Measurements from ENCODE around the gene TAF8.
"Not testable (repeated sequence)": the region's sequence is repeated elsewhere in the genome, so short reads cannot be mapped to it uniquely, and the experiment has no call there.

Gene TAF8

DNA sequence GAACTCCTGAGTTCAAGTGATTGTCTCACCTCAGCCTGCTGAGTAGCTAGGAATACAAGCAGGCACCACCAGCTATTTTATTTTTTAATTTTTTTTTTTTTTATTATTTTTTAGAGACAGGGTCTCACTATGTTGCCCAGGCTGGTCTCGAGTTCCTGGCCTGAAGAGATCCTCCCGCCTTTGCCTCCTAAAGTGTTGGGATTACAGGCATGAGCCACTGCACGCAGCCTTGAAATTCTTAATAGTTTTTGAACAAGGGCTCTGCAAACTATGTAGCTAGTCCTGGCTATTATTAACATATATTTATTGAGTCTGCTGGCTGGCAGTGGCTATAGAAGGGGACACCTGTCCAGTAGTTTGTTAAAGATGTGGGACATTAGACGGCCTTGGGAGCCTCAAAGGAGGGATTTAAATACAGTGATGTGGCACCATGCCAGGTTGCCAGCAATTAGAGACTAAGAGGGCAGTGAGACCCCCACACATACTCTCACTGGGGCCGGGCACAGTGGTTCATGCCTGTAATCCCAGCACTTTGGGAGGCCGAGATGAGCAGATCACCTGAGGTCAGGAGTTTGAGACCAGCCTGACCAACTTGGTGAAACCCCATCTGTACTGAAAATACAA is 21.1 kb upstream of the TAF8 start:
- DNase-seq: no peak

DNA sequence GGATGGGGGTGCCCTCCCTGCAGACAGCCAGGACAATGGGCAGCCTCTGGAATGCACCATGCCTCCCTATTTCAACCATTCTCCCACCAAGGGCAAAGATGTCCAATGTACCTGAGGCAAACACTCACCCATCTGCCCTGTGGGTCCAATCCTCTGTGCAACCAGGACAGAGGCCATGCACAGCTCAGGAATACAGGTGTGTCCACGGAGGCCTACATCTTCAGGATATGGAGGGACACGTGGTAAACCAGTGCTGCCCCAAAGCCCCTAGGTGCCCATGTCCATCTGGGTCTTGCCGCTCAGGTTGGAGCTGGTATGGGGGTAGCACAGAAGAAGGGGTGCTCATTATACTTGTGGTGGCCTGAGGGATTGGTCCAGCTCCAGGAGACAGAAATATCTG is 20.4 kb upstream of the TAF8 start:
- DNase-seq: no peak

DNA sequence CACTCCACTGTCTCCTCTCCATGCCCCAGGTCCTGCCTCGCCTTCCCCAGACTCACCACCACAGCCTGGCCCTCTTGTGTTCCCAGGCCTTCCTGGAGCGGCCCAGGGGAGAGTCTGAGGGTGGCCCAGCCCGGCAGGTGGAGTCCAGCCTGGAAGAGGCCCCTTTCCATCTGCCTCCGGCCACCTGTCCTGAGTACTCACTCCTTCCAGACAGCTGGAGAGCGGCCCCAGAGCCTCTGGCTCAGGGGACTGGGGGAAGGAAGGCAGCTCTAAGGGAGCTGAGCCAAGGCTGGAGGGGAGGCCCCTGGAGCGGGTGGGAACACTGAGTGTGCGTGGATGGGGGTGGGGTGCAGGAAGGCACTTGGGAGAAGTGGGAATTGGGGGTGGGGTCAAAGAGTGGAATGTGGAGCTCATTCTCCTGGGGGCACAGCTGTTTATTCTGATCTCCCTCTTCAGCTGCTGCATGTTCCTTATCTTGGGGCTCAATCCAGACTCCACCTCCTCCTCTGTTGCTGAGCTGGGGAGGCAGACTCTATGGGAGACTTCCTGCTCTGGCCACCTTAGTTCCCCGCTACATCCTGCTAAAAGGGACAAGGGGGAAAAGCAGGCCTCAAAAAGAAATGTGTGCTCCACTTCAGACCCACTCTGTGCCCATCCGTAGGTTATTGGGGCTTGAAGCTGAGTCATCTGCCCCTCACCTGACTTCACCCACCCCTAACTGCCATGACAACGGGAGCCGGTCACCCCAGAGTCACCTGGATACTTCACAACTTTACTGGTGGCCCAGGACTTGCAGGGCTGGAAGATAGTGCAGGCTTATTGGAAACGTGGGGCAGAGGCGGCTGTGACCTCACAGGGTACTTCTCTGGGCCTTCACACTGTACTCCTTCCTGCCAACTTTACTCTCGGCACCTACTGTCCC is 19.5 kb upstream of the TAF8 start:
- DNase-seq: no peak

DNA sequence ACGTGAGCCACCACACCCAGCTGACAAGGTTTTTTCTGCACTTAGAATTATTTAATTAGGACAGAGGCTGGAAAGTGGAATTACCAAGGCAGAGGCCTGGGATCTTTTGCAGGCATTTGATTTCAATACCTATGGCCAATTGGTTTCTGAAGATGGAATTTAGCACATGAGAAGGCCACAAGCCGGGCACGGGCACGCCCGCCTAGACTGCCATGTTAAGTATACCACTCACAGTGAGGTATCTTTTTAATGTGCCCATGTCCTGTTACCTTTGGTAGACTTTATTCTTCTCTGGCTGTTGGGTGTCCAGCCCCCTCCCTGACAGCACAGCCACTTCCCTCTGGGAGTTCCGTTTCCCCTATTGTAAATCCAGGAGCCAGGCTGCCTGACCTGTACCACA is 18.0 kb upstream of the TAF8 start:
- DNase-seq: no peak

DNA sequence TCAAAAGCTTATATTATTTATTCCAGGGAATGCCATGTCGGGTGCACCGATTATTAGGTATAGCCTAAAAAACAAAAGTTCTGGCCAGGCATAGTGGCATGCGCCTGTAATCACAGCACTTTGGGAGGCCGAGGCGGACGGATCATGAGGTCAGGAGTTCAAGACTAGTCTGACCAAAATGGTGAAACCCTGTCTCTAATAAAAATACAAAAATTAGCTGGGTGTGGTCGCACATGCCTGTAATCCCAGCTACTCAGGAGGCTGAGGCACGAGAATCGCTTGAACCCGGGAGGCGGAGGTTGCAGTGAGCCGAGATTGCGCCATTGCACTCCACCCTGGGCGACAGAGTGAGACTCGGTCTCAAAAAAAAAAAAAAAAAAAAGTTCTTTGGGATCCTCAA is 12.7 kb upstream of the TAF8 start:
- DNase-seq: not testable (repeated sequence)

DNA sequence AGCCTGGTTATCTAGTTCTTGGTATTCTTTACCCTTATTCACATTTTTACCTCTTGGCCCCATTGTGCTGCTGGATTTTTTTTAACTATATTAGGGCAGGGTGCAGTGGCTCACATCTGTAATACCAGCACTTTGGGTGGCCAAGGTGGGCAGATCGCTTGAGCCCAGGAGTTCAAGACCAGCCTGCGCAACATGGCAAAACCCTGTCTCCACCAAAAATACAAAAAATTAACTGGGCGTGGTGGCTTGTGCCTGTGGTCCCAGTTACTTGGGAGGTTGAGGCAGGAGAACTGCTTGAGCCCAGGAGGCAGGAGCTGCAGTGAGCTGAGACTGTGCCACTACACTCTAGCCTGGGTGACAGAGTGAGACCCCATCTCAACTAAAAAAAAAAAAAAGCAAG is 12.2 kb upstream of the TAF8 start:
- no peak for DNase-seq

DNA sequence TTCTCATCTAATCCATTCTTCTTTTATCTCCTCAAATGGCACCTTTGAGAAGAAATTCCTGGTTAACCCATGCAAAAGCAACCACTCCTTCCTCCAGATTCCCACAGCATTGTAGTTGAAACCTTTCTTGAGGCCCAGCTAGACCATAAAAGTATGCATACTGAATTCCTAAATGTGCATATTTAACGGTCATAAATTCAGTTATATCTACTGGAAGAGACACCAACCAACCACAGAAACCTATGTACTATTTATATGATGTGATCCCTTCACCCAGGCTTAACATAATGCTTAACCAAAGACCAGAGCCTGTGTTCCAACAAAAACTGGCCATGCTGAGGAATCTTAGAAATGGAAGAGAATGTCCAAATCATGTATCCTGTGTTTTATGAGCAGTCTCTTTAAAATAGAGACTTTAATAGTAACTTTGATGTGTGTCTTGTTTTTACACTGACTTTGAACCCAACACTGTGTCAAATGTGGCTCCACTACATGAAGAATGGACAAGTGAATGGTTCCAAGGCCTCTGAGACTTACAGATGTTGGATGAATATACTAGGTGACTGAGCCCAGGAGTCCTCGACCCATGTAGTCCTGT is 11.4 kb upstream of the TAF8 start:
- DNase-seq: no peak

DNA sequence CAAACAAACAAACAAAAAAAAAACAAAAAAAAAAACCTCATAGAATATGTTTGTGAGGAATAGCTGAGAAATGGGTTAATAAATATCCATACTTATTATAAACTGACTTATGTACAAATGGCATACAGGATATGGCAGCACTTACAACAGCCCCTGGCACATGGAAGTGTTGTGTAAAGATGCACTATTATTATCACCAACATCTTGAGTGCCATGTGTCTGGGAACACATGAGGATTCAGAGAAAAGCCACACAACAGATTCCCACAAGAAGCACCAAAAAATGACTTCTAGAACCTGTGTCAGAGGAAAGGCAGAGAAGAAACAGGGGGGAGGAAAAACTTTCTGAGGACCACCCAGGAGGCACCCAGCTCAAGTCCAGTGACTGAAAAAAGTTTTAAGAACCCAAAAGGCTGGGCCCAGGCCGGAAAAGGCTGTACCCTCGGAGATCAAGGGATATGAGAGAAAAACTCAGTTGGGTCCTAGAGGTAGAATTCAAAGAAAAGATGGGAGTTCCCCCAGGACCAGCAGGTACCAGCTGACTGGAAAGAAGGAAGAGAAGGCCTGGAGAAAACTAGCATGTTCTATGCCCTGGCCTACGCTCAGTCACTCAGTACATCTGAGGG is 9.4 kb upstream of the TAF8 start:
- no peak for DNase-seq

DNA sequence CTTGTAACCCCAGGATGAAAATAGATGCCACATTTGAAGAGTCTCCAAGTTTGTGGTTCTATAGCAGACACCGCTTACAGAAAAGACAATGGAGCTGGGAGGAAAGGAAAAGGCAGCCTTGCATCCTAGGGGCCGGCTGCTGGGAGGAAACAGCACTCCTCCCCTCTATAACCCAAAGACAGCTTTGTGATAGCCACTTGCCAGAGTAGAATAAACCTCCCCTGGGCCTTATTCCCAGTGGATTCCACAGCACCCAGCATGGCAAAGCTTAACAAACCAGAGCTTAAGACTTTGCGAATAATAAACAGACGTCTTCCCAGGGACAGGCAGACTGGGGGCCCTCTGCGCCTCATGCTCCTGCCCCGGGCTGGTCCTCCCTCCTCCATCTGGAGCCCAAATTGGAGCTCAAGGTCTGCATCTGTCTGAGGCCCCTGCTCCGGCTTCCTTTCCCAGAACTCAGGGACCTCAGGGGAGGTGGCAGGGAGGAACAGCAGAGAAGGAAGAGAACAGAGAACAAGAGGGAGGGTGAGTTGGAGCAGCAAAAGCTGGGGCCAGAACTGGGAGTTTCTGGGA is 8.8 kb upstream of the TAF8 start:
- no peak for DNase-seq

DNA sequence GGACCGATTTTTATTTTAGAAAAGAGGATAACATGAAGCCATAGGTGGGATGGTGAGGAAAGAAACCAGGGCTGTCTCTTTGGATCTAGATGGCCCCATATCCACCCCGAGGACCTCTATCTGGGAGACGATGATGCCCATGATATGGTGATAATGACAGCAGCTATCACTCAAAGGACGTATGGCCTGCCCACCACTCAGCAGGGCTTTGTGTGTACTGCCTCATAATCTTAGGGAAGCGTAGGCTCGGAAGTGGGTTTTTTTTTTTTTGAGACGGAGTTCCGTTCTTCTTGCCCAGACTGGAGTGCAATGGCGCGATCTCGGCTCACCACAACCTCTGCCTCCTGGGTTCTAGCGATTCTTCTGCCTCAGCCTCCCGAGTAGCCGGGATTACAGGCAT is 8.2 kb upstream of the TAF8 start:
- no peak for DNase-seq

DNA sequence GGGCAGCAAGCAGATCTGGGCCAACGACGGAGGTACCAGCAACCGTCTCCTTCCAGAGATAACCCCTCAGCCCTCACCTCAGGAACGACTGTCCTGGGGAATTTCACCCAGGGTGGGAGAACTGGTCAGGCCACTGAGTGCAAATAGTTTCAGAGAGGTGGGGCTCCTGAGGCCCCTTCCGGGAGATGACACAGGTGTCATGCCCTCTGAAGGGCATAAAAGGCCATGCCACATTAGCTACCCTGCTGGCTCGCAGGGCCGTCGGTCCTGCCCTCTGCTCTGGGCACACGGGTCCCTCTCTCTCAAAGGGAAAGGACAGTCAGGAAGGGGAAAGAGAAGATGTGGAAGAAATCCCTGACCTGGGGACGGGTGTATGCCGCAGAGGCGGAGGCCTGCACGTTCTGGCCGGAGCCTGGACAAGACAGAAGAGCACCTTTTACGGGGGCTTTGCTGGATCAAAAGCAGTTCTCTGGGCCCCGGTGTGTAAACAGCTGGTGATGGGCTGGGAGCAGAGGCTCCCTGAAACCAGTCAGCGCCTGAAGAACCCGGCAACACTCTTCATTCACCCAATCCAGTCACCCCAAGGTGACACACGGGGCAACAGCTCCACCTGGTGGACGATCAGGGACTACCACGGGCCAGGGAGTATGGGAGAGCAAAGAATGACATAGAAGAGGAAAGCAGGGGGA is 6.4 kb upstream of the TAF8 start:
- DNase-seq: peak; percentile 41

DNA sequence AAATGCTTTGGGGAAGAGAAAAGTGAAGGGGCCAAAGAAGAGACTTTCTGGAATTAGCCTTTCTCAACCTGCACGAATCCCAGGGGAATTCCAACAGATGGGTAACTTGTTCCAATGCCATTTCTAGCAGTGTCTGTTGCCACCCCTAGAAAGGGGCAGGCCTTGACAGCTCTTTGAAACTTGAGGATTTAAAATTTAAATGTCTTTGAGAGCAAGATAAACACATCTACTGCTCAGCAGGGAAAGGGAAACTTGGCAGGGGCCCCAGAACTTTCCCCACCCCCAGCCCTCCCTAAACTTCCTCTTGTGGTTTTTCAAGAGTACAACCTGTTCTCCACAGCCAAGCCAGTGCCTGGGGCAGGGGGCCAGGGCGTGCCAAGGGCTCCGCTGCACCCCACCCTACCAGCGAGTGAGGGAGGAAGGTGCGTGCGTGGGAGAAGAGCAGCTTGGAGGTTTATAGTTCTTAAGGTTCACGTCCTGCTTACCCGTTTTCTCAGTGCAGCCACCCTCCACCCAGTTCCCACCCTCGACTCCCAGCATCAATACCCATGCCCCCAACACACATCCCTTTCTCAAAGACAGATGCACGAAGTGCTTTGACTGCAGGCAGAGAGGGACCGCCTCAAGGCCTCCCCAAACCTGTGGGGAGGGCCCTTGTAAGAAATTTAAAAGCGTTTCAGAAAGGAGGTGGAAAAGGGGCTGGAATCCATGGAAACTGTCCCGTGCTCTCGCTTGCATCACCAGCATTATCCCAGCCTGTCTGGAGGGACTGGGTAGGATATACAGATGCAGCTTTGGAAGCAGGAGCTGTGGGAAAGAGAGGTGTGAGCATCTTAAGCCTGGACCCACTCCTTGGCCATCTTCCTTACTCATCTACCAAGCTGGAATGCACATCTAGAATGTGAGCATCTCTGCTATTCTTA is 4.5 kb upstream of the TAF8 start:
- DNase-seq: no peak

DNA sequence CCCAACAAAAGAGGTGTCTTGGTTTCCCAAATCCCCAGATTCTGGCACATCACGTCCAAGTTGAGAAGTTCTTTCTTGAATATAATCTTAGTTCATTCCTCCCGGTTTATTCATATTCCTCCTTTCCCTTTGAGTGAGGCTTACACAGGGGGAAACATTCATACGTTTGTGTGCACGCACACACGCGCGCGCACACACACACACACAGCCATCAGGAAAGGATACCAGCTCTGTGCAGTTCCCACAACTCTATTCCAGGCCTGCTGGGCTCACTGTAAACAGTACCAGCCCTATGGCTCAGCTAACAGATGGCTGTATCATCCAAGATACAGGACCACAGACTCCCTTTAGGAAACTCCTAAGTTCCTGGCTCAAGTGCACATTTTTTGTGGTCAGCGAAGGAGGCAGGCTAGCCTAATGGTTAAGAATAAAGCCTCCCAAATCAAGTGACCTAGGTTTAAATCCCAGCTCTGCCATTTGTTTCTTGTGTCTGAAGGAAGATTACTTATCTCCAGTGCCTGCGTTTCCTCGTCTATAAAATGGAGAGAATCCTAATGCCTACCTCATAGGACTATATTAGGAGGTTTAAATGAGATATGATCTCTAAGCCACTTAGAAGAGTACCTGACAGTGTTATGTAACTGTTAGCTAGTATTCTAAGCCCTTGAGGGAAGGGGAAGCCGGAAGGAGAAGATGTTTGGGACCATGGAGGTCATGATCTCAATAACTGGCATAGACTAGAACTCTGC is 3.7 kb upstream of the TAF8 start:
- no peak for DNase-seq

DNA sequence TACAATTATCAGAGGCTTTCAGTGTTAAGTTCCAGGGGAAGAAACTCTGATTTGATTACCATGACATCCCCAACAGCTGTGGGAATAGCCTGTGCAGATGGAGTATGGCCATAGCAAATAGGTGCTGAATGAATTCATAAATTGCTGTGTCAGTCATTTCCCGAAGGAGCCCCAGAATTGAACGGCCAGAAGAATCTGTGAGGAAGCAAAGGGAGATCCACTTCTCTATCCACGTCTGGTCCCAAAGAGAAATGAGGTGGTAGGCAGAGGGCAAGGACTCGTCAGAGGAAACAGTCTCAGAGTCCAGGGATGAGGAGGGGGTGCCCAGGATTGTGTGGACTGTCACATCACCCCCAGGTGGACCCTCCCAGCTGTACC is 3.1 kb upstream of the TAF8 start:
- DNase-seq: no peak

DNA sequence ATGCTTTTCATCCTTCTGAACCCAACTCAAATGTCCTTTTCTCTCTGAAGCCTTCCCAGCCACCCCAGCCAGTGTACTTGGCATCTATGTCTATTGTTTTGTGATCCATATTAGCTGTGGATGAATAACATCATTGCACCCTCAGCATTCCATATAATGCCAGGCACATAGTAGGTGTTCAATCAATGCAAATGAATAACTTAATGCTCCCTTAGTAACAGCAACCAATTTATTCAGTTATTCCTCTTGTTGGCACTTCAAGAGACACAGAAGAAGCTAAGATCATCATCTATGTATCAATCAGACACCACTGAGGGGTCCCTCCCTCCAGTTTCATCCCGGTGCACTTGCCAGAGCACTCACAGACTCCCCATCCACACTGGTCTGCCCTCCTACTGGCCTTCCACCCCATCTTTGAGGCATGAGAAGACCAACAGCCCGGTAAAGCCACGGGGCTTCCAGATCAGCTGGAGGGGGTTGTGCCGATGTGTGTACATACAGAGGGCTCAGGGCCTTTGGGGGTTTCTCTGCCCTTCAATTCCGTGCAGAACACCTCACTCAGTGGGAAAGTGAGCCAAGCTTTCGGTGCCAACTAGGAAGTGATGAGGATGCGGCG is 2.4 kb upstream of the TAF8 start:
- DNase-seq: no peak

DNA sequence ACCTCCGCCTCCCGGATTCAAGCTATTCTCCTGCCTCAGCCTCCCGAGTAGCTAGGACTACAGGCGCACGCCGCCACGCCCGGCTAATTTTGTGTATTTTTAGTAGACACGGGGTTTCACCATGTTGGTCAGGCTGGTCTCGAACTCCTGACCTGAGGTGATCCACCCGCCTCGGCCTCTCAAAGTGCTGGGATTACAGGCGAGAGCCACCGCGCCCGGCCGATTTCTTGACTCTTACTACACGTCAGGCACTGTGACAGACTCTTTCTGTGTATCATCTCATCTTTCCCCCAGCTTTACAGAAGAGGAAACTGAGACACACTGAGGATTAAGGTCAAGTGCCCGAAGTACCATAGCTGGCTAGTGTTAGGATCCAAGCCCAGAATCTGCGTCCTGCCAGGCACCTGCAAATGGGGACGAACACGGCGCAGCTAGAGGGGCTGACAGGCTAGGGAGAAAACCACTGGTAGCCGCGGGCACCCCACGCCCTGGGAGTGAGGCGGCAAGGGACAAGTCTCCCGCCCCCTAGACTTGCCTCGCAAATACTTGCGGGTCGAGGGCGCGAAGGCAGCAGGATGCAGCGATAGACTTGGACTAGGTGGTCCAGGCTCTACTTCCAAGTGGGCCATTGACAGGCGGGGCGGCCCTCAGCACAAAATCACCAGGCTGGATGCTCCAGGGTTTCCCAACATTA is 1.1 kb upstream of the TAF8 start:
- no peak for DNase-seq

DNA sequence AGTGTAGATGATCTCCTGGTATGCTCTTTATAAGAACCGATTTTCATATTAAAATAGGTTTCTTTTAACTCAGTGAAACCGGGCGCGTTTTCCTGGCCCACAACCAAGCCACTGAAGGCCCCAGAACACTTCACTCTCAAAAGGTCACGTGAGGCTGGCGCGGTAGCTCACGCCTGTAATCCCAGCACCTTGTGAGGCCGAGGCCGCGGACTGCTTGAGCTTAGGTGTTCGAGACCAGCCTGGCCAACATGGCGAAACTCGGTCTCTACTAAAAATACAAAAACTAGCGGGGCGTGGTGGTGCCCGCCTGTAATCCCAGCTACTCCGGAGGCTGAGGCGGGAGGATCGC is 402 bp upstream of the TAF8 start:
- DNase-seq: no peak

DNA sequence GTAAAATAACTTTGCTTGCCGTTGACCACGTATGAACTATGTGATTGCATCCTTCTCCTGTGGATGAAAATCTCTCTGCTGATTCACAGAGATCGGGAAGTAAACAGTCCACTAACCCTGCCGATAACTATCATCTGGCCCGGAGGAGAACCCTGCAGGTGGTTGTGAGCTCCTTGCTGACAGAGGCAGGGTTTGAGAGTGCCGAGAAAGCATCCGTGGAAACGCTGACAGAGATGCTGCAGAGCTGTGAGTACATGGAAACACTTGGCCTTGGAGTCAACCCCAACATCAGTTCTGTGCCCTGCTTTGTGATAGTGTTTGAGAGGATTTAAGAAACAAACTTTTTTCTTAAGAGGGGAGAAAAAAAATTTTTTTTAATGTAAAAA is 937 bp downstream of the TAF8 start:
- no peak for DNase-seq

DNA sequence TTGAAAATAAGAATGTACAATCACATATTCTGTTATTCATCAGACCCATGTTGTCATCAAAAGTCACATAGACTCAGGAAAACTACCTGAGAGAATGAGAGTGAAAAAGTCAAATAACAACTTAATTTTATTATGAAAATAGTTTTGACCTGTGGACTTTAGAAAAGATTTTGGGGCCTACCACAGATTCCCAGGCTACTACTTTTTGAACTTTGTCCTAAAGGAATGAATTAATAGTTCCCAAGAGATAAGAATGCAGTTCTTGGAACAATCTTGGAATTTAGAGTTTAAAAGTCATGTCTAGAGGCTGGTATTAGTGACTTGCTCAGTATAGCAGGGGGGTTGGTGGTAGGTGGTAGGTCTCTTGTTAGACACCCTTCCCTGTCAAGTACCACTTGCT is 3.3 kb downstream of the TAF8 start:
- no peak for DNase-seq

DNA sequence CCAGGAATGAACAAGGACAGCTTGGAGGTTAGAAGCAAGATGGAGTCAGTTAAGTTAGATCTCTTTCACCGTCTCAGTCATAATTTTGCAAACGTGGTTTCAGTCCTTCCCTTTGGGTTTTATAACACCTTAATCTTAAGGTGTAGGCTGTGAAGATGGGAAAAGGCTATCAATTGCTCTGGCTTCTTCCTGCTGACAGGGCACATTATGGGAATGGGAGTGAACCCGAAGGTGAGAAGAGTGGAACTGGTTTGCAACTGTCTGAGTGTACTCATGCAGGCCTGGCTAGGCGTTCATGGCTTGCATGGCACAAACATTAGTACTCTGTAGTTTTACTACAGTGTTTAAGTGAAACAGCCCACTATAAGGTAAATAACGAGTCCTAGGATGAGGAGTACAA is 9.4 kb downstream of the TAF8 start:
- no peak for DNase-seq

All from NCI-H526 treated with DMSO at 0.1 percent for 48 hours (cell line).